ENCODE data around the gene TOR1AIP2. TPM values are rescaled to one million over a fixed set of nuclear protein-coding genes. Genes with fewer than 3 reads are reported as not detected.

TOR1AIP2 gene
- total RNA-seq, 2 donors from 2014 or later, result 36.4 to 79.1 TPM

DNA sequence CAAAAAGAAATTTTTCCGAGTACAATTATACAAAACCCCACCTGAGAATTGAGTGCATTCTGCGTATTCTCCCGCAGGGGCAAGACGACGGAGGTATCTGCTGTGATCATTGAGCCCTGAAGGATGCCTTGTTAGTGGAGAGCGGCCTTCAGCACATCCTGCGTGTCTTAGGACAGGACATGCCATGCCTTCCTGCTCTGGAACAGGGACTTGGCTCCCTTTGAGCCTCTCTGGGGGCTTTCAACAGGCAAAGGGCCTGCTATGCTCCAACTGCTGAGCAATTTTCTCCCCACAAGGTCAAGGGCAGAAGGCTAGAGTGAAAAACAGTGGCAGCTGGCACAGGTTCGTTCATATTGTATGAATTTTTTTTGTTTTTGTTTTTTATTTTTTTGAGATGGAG is 52.4 kb downstream of the TOR1AIP2 start:
- WGBS, result 90% methylated on average over 8 of the region's 8 CpGs
- intact Hi-C loops (cut with DNase I), result no loop called here
- TF ChIP-seq POLR2AphosphoS5 (IDR thresholded peaks at IDR 0.05) (no peak), POLR2A (IDR thresholded peaks at IDR 0.05) (no peak)
- TF ChIP-seq, protein P1, sequence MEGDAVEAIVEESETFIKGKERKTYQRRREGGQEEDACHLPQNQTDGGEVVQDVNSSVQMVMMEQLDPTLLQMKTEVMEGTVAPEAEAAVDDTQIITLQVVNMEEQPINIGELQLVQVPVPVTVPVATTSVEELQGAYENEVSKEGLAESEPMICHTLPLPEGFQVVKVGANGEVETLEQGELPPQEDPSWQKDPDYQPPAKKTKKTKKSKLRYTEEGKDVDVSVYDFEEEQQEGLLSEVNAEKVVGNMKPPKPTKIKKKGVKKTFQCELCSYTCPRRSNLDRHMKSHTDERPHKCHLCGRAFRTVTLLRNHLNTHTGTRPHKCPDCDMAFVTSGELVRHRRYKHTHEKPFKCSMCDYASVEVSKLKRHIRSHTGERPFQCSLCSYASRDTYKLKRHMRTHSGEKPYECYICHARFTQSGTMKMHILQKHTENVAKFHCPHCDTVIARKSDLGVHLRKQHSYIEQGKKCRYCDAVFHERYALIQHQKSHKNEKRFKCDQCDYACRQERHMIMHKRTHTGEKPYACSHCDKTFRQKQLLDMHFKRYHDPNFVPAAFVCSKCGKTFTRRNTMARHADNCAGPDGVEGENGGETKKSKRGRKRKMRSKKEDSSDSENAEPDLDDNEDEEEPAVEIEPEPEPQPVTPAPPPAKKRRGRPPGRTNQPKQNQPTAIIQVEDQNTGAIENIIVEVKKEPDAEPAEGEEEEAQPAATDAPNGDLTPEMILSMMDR (IDR thresholded peaks at IDR 0.05), result no peak
- H3K4me1 ChIP-seq (replicated peaks), result no peaks in the 10 kb centered on the region
- H3K4me3 ChIP-seq, result no peak overlapping the region
- DNase-seq (ENCODE audit: low spot score), result no peak
- no peaks in the 10 kb centered on the region for H3K27me3 ChIP-seq (replicated peaks; ENCODE audit: insufficient read depth)
- H3K9me3 ChIP-seq, result no peaks in the 10 kb centered on the region
- H3K36me3 ChIP-seq, result no peaks in the 10 kb centered on the region
- no peak overlapping the region for H3K27ac ChIP-seq

DNA sequence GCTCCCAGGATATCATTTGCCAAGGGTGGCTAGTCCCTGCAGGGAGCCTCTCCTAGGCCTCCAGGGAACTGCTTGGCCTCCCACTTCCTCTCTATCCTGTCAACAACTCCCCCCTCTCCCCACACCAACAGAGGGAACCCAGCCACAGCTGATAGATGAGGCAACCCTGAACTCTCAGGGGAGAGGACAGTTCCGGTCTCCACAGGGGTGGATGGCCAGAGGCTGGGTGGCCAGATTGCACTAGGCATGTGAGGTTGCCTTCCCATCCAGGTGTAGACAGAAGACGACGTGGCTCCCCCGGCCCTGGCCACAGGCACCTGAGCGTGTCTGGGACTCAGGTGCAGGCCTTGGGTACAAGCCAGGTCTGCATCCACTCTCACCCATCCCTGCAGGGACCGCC is 53.3 kb downstream of the TOR1AIP2 start:
- Histone ChIP-seq H3K27me3 (replicated peaks; ENCODE audit: insufficient read depth) (no peaks in the 10 kb centered on the region), H3K36me3 (no peaks in the 10 kb centered on the region), H3K27ac (no peak overlapping the region), H3K4me3 (no peak overlapping the region), H3K4me1 (replicated peaks) (no peaks in the 10 kb centered on the region), H3K9me3 (no peaks in the 10 kb centered on the region)
- intact Hi-C loops (cut with DNase I), result no loop called here
- no peak for DNase-seq (ENCODE audit: low spot score)
- WGBS, result 91% methylated on average over 6 of the region's 6 CpGs
- TF ChIP-seq, protein P1 (IDR thresholded peaks at IDR 0.05), result no peak
- no peak for TF ChIP-seq POLR2A (IDR thresholded peaks at IDR 0.05)
- TF ChIP-seq POLR2AphosphoS5 (IDR thresholded peaks at IDR 0.05), result no peak

- Histone ChIP-seq H3K27ac (no peak overlapping the region), H3K27me3 (replicated peaks; ENCODE audit: insufficient read depth) (no peaks in the 10 kb centered on the region), H3K4me1 (replicated peaks) (no peaks in the 10 kb centered on the region), H3K4me3 (no peak overlapping the region), H3K36me3 (no peaks in the 10 kb centered on the region), H3K9me3 (no peaks in the 10 kb centered on the region)
- WGBS, result 92% methylated on average over 4 of the region's 4 CpGs
- TF ChIP-seq POLR2A (IDR thresholded peaks at IDR 0.05), result no peak
- TF ChIP-seq, protein P1 (IDR thresholded peaks at IDR 0.05), result no peak
- no peak for TF ChIP-seq POLR2AphosphoS5 (IDR thresholded peaks at IDR 0.05)
- DNase-seq (ENCODE audit: low spot score), result no peak
- intact Hi-C loops (cut with DNase I), result no loop called here
These were observed 53.9 kb downstream of the TOR1AIP2 start for GRCh38 chr1:179823693-179824092.

DNA sequence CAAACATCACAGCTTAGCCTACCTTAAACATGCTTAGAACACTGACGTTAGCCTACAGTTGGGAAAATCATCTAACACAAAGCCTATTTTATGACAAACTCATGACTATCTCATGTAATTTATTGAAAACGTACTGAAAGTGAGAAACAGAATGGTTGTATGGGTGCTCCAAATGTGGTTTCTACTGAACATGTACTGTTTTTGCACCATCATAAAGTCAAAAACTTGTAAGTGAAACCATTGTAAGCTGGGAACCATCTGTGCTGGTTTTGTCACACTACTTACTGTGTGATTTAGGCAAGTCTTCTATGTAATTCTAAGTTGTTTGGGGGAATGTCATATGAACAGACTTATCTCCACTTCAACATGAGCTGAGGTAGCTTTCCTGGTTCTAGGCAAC is 55.5 kb downstream of the TOR1AIP2 start:
- no peaks in the 10 kb centered on the region for H3K27me3 ChIP-seq (replicated peaks; ENCODE audit: insufficient read depth)
- WGBS, result 86% methylated on average over 2 of the region's 2 CpGs
- H3K9me3 ChIP-seq, result no peaks in the 10 kb centered on the region
- H3K4me1 ChIP-seq (replicated peaks), result no peaks in the 10 kb centered on the region
- no peak for DNase-seq (ENCODE audit: low spot score)
- no peak for TF ChIP-seq POLR2AphosphoS5 (IDR thresholded peaks at IDR 0.05)
- TF ChIP-seq, protein P1 (IDR thresholded peaks at IDR 0.05), result no peak
- TF ChIP-seq POLR2A (IDR thresholded peaks at IDR 0.05), result no peak
- H3K27ac ChIP-seq, result no peak overlapping the region
- intact Hi-C loops (cut with DNase I), result no loop called here
- H3K4me3 ChIP-seq, result no peak overlapping the region
- no peaks in the 10 kb centered on the region for H3K36me3 ChIP-seq

DNA sequence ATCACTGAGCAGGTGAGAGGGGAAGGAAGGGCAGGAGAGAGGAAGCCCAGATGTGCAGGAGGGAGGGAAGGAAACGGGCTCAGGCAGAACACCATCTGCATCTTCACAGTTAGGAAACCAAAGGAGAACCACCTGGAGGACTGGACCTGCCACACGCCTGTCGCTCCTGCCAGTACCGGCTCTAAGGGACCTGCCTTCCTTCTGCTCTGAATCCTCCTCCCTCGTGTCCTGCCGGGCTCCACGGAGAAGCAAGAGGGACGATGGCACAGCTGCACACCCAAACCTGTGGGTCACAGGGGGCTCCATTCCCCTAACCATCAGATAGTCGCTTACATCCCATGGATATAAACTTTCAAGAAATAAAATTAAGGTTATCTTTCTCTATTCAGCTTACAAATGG is 56.1 kb downstream of the TOR1AIP2 start:
- no peak for DNase-seq (ENCODE audit: low spot score)
- intact Hi-C loops (cut with DNase I), result no loop called here
- Histone ChIP-seq H3K36me3 (no peaks in the 10 kb centered on the region), H3K4me1 (replicated peaks) (no peaks in the 10 kb centered on the region), H3K27me3 (replicated peaks; ENCODE audit: insufficient read depth) (no peaks in the 10 kb centered on the region), H3K27ac (no peak overlapping the region), H3K9me3 (no peaks in the 10 kb centered on the region), H3K4me3 (no peak overlapping the region)
- 82% methylated on average over 9 of the region's 9 CpGs for WGBS
- TF ChIP-seq, protein P1 (IDR thresholded peaks at IDR 0.05), result no peak
- TF ChIP-seq POLR2AphosphoS5 (IDR thresholded peaks at IDR 0.05) (no peak), POLR2A (IDR thresholded peaks at IDR 0.05) (no peak)

Data from prostate gland (tissue), 2 donors.